HG03103 (cell line): ENCODE results near the gene TMEM221.
"Not testable (repeated sequence)": the region's sequence is repeated elsewhere in the genome, so short reads cannot be mapped to it uniquely, and the experiment has no call there.

Source experiments
- ATAC-seq: cut with Tn5 transposase; IDR thresholded peaks from one replicate; pipeline ENCODE4 v1.9.1; 2021; ENCODE audit warnings: low read depth; ENCODE audit not compliant: unreplicated experiment

Gene TMEM221

GRCh38 chr19:17475011-17475540 lies 26.6 kb upstream of the TMEM221 start:
- not testable (repeated sequence) for ATAC-seq

- no peak for ATAC-seq
Measured at GRCh38 chr19:17473041-17473440, 24.6 kb upstream of the TMEM221 start.

GRCh38 chr19:17471410-17472125 lies 23.1 kb upstream of the TMEM221 start:
- no peak for ATAC-seq

GRCh38 chr19:17470068-17470841 lies 21.8 kb upstream of the TMEM221 start, which contains the start of gene SLC27A1:
Gene SLC27A1, plus strand, starts transcription at chr19:17470524. Its CDS starts 17 bp downstream, at chr19:17470541.
- ATAC-seq, result no peak

- ATAC-seq, result no peak
Measured at GRCh38 chr19:17469481-17470067, 21.1 kb upstream of the TMEM221 start.

- ATAC-seq, result no peak
Measured at GRCh38 chr19:17469092-17469480, 20.6 kb upstream of the TMEM221 start.

GRCh38 chr19:17468302-17469091 lies 20.0 kb upstream of the TMEM221 start:
- no peak for ATAC-seq

- ATAC-seq, result no peak
Measured at GRCh38 chr19:17467471-17468301, 19.2 kb upstream of the TMEM221 start.

- no peak for ATAC-seq
Measured at GRCh38 chr19:17466487-17466850, 18.0 kb upstream of the TMEM221 start.

- no peak for ATAC-seq
Measured at GRCh38 chr19:17460372-17461230, 12.1 kb upstream of the TMEM221 start, which contains the start of gene NXNL1. Gene NXNL1, minus strand, starts transcription at chr19:17460926. Its CDS starts 57 bp downstream, at chr19:17460869.

- ATAC-seq, result no peak
Measured at GRCh38 chr19:17458970-17459369, 10.5 kb upstream of the TMEM221 start.

- ATAC-seq, result no peak
Measured at GRCh38 chr19:17457616-17458015, 9.1 kb upstream of the TMEM221 start.

- ATAC-seq, result no peak
Measured at GRCh38 chr19:17456127-17456526, 7.7 kb upstream of the TMEM221 start.

- ATAC-seq, result no peak
Measured at GRCh38 chr19:17455308-17456123, 7.0 kb upstream of the TMEM221 start.

- no peak for ATAC-seq
Measured at GRCh38 chr19:17454576-17455071, 6.2 kb upstream of the TMEM221 start.

GRCh38 chr19:17451820-17452219 lies 3.4 kb upstream of the TMEM221 start:
- no peak for ATAC-seq

- ATAC-seq, result no peak
Measured at GRCh38 chr19:17450264-17451075, 2.0 kb upstream of the TMEM221 start.
